Memory B cell (primary cell): ENCODE results near the gene MFN2.
A peak's percentile ranks its signal among the peaks of the same experiment; 100 is the strongest.

ENCODE experiments used
- ATAC-seq: fragments of 150-1000 bp; cut with Tn5 transposase; 2 replicates; pipeline ENCODE4 v1.10.0; 2021; ENCODE audit warnings: low read depth, mild to moderate bottlenecking, moderate library complexity
- DNase-seq, 2 donors: peaks; one replicate each; pipeline ENCODE4 v3.0.0; 2022; ENCODE audit warnings: low spot score in 2 of 2
- H3K27ac Mint-ChIP-seq: one replicate; pipeline ENCODE4 v1.8.0; 2022; ENCODE audit warnings: mild to moderate bottlenecking, moderate library complexity, mixed read lengths
- H3K27me3 Mint-ChIP-seq: one replicate; pipeline ENCODE4 v1.8.0; 2022; ENCODE audit warnings: mixed read lengths
- H3K36me3 Mint-ChIP-seq: one replicate; pipeline ENCODE4 v1.8.0; 2022; ENCODE audit warnings: mild to moderate bottlenecking, mixed read lengths
- H3K4me1 Mint-ChIP-seq: one replicate; pipeline ENCODE4 v1.8.0; 2022; ENCODE audit warnings: mixed read lengths
- H3K4me3 Mint-ChIP-seq: one replicate; pipeline ENCODE4 v1.8.0; 2022; ENCODE audit warnings: mild to moderate bottlenecking, moderate library complexity, mixed read lengths
- H3K9me3 Mint-ChIP-seq: one replicate; pipeline ENCODE4 v1.8.0; 2022; ENCODE audit warnings: mixed read lengths

Gene MFN2

GRCh38 chr1:11946647-11947046, 33.6 kb upstream of the MFN2 start:
- H3K4me3 Mint-ChIP-seq = no peak overlapping the region
- H3K4me1 Mint-ChIP-seq = no peaks in the 10 kb centered on the region
- ATAC-seq = no peak
- H3K36me3 Mint-ChIP-seq = peaks cover 1% of the 10 kb centered on the region
- H3K27ac Mint-ChIP-seq = no peak overlapping the region
- H3K27me3 Mint-ChIP-seq = no peaks in the 10 kb centered on the region
- no peaks in the 10 kb centered on the region for H3K9me3 Mint-ChIP-seq
- no peak for DNase-seq

DNA sequence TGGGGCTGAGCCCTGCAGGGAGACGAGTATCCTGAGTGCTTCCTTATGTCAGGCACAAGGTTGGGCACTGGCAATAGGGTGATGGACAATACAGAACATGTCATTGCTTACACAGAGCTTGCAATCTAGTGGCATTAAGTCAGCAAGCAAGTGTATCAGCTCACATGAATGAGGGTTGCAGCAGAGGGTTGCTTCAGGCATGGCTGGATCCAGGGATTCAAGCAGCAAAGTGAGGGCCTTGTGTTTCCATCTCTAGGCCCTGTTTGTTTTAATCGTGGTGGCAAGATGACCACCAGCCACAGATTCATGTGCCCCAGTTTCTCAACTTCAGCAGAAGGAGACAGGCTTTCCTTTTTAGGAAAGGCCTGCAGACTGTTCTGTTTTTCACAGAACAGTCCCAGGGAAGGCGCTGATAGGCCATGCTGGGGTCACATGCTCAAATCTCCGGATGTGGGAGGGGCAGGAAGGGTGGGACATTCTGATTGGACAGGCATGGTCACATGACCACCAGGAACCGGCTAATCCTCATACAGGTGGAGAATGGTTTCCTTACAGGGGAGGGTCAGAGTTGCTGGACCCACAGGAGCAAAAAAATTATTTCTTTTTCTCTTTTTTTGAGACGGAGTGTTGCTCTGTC, 31.3 kb upstream of the MFN2 start:
- no peaks in the 10 kb centered on the region for H3K27me3 Mint-ChIP-seq
- H3K4me3 Mint-ChIP-seq = no peak overlapping the region

DNA sequence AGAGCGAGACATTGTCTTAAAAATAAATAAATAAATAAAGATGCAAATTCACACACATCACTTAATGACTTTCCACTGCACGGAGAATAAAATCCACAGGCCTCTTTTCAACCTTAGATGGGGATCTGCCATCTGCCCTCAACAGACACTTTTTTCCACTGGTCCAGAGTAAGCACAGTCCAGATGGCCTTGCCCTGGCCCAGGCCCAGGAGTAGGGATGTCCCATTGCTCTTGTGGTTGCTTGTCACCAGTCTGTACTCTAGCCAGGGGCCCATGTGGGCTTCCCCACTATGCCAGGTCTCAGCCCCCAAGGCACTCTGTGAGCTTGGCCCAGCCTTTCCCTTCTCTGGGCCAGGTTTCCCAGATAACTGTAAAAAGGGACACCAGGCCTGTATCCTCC, 28.3 kb upstream of the MFN2 start:
- no peaks in the 10 kb centered on the region for H3K4me1 Mint-ChIP-seq
- H3K4me3 Mint-ChIP-seq = no peak overlapping the region
- no peaks in the 10 kb centered on the region for H3K27me3 Mint-ChIP-seq
- H3K36me3 Mint-ChIP-seq = no peaks in the 10 kb centered on the region
- ATAC-seq (no peak), DNase-seq (no peak)
- no peaks in the 10 kb centered on the region for H3K9me3 Mint-ChIP-seq
- H3K27ac Mint-ChIP-seq = no peak overlapping the region

More for the DNA sequence above, 31.3 kb upstream of the MFN2 start:
- no peak for ATAC-seq
- H3K4me1 Mint-ChIP-seq = no peaks in the 10 kb centered on the region
- DNase-seq = no peak
- no peak overlapping the region for H3K27ac Mint-ChIP-seq
- no peaks in the 10 kb centered on the region for H3K36me3 Mint-ChIP-seq
- H3K9me3 Mint-ChIP-seq = no peaks in the 10 kb centered on the region

DNA sequence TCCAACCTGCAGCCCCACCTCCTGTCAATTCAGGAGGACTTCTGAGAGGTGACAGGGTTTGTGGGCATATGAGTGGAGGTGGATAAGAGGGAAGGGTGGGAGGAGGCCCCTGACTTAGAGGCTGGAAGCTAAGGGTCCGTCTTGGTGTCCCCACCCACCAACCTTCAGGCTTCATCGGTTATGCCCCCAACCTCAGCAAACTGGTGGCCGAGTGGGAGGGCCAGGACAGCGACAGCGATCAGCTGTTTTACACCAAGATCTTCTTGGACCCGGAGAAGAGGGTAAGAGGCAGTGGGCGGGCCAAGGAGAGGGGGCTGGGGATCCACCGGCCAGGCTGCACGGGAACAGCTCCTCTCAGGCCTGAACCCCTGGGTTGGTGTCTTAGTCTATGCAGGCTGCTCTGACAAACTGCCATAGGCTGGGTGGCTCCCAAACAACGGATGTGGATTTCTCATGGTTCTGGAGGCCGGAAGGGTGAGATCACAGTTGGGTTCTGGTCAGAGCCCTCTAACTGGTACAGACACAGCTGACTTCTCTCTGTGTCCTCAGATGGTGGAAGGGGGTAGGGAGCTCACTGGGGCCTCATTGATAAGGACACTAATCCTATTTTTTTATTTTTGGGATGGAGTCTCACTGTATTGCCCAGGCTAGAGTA, 27.7 kb upstream of the MFN2 start:
- Mint-ChIP-seq H3K9me3 (no peaks in the 10 kb centered on the region), H3K36me3 (no peaks in the 10 kb centered on the region), H3K27me3 (no peaks in the 10 kb centered on the region), H3K4me3 (no peak overlapping the region), H3K4me1 (no peaks in the 10 kb centered on the region), H3K27ac (no peak overlapping the region)
- no peak for DNase-seq
- no peak for ATAC-seq

DNA sequence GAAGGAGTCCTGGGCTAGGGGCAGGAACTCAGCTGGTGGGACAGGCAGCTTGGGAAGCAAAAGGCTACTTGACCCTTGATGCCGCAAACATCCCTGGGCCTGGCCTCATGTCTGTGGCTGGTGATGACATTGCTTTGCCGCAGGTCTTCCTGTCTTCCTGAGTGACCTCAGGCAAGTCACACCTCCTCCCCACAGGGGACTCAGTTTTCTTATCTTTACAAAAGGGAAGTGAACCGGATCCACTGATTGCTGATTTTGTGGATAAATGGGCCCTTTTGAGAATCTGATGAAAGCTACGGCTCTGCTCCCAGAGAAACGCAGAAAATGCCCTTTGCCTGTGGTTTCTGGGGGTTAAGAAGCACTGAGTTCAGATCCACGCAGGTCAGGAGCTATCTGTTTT, 25.0 kb upstream of the MFN2 start:
- Mint-ChIP-seq H3K27me3 (no peaks in the 10 kb centered on the region), H3K9me3 (no peaks in the 10 kb centered on the region), H3K4me1 (peaks cover 1% of the 10 kb centered on the region), H3K36me3 (no peaks in the 10 kb centered on the region), H3K4me3 (no peak overlapping the region), H3K27ac (no peak overlapping the region)
- ATAC-seq (no peak), DNase-seq (no peak)

DNA sequence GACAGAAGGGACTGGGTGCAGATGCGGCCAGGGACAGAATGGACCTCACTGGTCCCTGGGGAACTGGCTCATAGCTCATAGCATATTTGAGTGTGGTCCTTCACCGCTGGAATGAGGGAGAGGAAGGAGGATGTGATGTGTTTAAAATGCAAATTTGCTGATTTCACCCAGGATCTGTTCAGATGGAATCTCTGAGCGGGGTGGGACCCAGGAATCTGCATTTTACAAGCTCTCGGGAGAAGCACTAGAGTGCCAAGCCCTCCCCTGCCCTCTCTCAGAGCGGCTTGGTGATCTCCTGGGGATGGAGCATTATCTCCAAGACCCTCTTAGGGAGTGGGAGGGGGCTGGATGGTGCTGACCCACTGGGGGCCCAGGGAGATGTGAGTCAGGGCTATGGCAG, 22.8 kb upstream of the MFN2 start:
- ATAC-seq = no peak
- Mint-ChIP-seq H3K4me1 (peaks cover 2% of the 10 kb centered on the region), H3K36me3 (no peaks in the 10 kb centered on the region), H3K4me3 (no peak overlapping the region), H3K9me3 (no peaks in the 10 kb centered on the region), H3K27ac (no peak overlapping the region), H3K27me3 (no peaks in the 10 kb centered on the region)
- no peak for DNase-seq

DNA sequence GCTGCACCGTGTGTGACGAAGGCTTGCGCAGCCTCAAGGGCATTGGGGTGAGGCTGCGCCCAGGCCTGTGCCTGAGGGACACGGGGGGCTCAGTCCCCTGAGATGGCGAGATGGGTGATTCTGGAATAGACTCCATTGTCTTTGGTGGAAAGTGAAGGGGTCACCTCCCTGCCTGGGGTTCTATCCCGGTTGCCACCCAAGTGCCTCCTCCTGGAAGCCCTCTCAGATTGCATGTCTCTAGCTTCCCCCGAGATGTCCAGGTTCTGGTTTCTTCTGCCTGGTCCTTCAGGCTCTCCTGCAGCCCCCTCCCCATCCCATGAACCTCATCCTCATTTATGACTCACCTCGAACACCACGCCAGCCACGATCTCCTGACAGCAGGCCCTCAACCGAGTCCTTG, 22.3 kb upstream of the MFN2 start:
- Mint-ChIP-seq H3K27ac (no peak overlapping the region), H3K4me3 (no peak overlapping the region), H3K9me3 (no peaks in the 10 kb centered on the region), H3K36me3 (no peaks in the 10 kb centered on the region), H3K27me3 (no peaks in the 10 kb centered on the region), H3K4me1 (peaks cover 2% of the 10 kb centered on the region)
- DNase-seq (no peak), ATAC-seq (no peak)

- no peak overlapping the region for H3K4me3 Mint-ChIP-seq
- no peaks in the 10 kb centered on the region for H3K27me3 Mint-ChIP-seq
- no peak overlapping the region for H3K27ac Mint-ChIP-seq
- no peaks in the 10 kb centered on the region for H3K9me3 Mint-ChIP-seq
- H3K36me3 Mint-ChIP-seq = peaks cover 5% of the 10 kb centered on the region
- ATAC-seq = no peak
- no peak for DNase-seq
- H3K4me1 Mint-ChIP-seq = peaks cover 2% of the 10 kb centered on the region
Measured at GRCh38 chr1:11960276-11960675, 20.0 kb upstream of the MFN2 start.

GRCh38 chr1:11960715-11961114, 19.5 kb upstream of the MFN2 start:
- H3K4me3 Mint-ChIP-seq = no peak overlapping the region
- H3K4me1 Mint-ChIP-seq = peaks cover 2% of the 10 kb centered on the region
- no peaks in the 10 kb centered on the region for H3K27me3 Mint-ChIP-seq
- no peak for DNase-seq
- no peak for ATAC-seq
- H3K9me3 Mint-ChIP-seq = no peaks in the 10 kb centered on the region
- H3K27ac Mint-ChIP-seq = no peak overlapping the region
- H3K36me3 Mint-ChIP-seq = peaks cover 5% of the 10 kb centered on the region

DNA sequence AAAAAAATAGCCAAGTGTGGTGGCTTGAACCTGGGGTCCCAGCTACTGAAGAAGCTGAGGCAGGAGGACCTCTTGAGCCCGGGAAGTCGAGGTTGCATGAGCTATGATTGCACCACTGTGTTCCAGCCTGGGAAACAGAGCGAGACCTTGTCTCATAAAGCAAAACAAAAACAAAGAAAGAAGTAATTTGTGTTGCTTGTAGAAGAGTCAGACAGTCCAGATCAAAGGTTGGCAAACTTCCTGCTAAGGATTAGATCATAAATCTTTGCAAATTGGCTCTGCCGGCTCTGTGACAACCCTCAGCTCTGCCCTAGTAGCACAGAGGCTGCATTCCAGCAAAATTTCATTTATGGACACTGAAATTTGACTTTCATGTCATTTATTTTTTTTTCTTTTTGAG, 19.0 kb upstream of the MFN2 start:
- ATAC-seq (no peak), DNase-seq (no peak)
- no peak overlapping the region for H3K27ac Mint-ChIP-seq
- H3K27me3 Mint-ChIP-seq = no peaks in the 10 kb centered on the region
- H3K9me3 Mint-ChIP-seq = no peaks in the 10 kb centered on the region
- H3K36me3 Mint-ChIP-seq = peaks cover 5% of the 10 kb centered on the region
- no peak overlapping the region for H3K4me3 Mint-ChIP-seq
- H3K4me1 Mint-ChIP-seq = peaks cover 2% of the 10 kb centered on the region

GRCh38 chr1:11963622-11964021, 16.6 kb upstream of the MFN2 start:
- no peak for DNase-seq
- ATAC-seq = no peak
- H3K36me3 Mint-ChIP-seq = peaks cover 5% of the 10 kb centered on the region
- no peaks in the 10 kb centered on the region for H3K9me3 Mint-ChIP-seq
- H3K27ac Mint-ChIP-seq = no peak overlapping the region
- H3K4me3 Mint-ChIP-seq = no peak overlapping the region
- H3K4me1 Mint-ChIP-seq = peaks cover 5% of the 10 kb centered on the region
- H3K27me3 Mint-ChIP-seq = no peaks in the 10 kb centered on the region

GRCh38 chr1:11964656-11965055, 15.6 kb upstream of the MFN2 start:
- H3K36me3 Mint-ChIP-seq = peaks cover 5% of the 10 kb centered on the region
- ATAC-seq (no peak), DNase-seq (no peak)
- no peaks in the 10 kb centered on the region for H3K9me3 Mint-ChIP-seq
- peaks cover 5% of the 10 kb centered on the region for H3K4me1 Mint-ChIP-seq
- no peak overlapping the region for H3K4me3 Mint-ChIP-seq
- no peaks in the 10 kb centered on the region for H3K27me3 Mint-ChIP-seq
- H3K27ac Mint-ChIP-seq = no peak overlapping the region

DNA sequence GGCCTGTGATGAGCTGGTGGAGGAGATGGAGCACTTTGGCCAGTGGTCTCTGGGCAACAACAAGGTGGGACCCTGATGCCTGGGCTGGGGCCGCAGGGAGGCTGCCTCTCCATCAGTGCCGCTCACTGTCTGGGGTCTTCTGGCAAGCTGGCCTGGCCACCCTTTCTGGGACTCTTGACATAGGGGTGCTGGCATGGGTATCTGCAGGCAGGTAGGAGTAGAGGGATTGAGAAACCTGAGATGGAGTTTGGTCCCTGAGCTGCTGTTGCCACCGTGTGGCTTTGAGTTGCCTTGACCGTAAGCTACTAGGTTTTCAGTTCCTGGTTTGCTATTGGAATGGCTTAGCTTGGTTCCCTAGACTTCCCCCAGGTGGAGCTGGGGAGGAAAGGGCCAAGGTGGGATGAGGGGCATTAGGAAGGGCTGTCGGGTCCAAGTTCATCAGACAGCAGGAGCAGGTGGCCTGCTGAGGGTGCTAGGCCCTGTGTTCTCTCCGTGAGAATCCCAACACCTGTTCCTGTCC, 13.2 kb upstream of the MFN2 start:
- peak; percentile 79 for ATAC-seq
- DNase-seq = peak in 1 of 2 donors; percentile 16
- no peak overlapping the region for H3K27ac Mint-ChIP-seq
- H3K27me3 Mint-ChIP-seq = no peaks in the 10 kb centered on the region
- H3K36me3 Mint-ChIP-seq = peaks cover 5% of the 10 kb centered on the region
- no peaks in the 10 kb centered on the region for H3K9me3 Mint-ChIP-seq
- H3K4me1 Mint-ChIP-seq = peaks cover 3% of the 10 kb centered on the region
- H3K4me3 Mint-ChIP-seq = no peak overlapping the region

DNA sequence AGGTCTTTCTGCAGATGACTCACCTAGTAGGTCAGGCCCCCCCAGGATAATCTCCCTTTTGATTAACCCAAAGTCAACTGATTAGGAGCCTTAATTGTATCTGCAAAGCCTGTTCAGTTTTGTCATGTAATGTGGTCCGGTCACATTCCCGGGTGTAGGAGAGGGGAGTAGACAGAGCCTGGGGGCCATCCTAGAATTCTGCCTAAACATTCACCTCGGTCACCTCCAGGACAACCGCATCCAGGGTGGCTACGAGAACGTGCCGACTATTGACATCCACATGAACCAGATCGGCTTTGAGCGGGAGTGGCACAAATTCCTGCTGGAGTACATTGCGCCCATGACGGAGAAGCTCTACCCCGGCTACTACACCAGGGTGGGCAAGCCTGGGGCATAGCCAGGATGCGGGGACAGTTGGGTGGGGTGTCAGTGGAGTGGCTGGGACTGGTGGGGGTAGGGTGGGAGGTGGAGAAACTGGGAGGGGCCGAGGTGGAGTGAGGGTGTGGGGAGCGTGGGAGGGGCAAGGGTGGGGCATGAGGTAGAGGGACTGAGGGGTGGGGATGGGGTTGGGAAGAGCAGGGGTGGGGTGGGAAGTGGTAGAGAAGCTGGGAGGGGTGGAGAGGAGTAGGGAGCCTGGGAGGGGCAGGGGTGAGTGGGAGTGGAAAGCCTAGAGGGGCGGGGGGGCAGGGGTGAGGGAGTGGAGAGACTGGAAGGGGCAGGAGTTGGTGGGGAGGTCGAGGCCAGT, 9.6 kb upstream of the MFN2 start:
- Mint-ChIP-seq H3K27ac (no peak overlapping the region), H3K4me3 (no peak overlapping the region), H3K27me3 (no peaks in the 10 kb centered on the region), H3K4me1 (peaks cover 3% of the 10 kb centered on the region), H3K36me3 (peaks cover 4% of the 10 kb centered on the region), H3K9me3 (no peaks in the 10 kb centered on the region)
- ATAC-seq (no peak), DNase-seq (no peak)
